Tibial nerve (tissue), 4 donors: Measurements from ENCODE around the gene GSN. TPM values are rescaled to one million over a fixed set of nuclear protein-coding genes. Genes with fewer than 3 reads are reported as not detected.
A peak's percentile ranks its signal among the peaks of the same experiment; 100 is the strongest.

Experiments
- DNase-seq, 2 donors: peaks; one replicate each; pipeline ENCODE4 v3.0.0-alpha.2; 2019; ENCODE audit warnings: low spot score in 2 of 2
- H3K27ac ChIP-seq, 4 donors: fragments of 200-600 bp; sonication (generic) in 3 of 4; one replicate each; pipeline ENCODE4 v1.5.1; 2017 to 2019; ENCODE audit warnings: mild to moderate bottlenecking in 1 of 4
- H3K27me3 ChIP-seq, 2 donors: fragments of 200-600 bp; sonication (generic) in 1 of 2; one replicate each; pipeline versions ENCODE4 v1.5.1 to v1.6.0; 2017 to 2019
- H3K36me3 ChIP-seq, 3 donors: fragments of 200-600 bp; sonication (generic); one replicate each; pipeline ENCODE4 v1.5.1; 2018 to 2019
- H3K4me1 ChIP-seq, 4 donors: fragments of 200-600 bp; sonication (generic) in 3 of 4; one replicate each; pipeline ENCODE4 v1.5.1; 2017 to 2019
- H3K4me3 ChIP-seq, 4 donors: fragments of 200-600 bp; sonication (generic) in 3 of 4; one replicate each; pipeline ENCODE4 v1.5.1; 2017 to 2019; ENCODE audit warnings: mild to moderate bottlenecking in 1 of 4, moderate library complexity in 1 of 4
- H3K9me3 ChIP-seq, 4 donors: fragments of 200-600 bp; sonication (generic) in 3 of 4; one replicate each; pipeline ENCODE4 v1.5.1; 2017 to 2019
- EP300 ChIP-seq, 2 donors: sonication (generic); formaldehyde crosslinking; IDR thresholded peaks; one replicate each; pipeline ENCODE4 v1.6.1; 2017; ENCODE audit warnings: antibody characterized with exemption in 2 of 2, mild to moderate bottlenecking in 1 of 2
- POLR2A ChIP-seq, 2 donors: fragments of 450-650 bp; IDR thresholded peaks; one replicate each; pipeline ENCODE4 v1.6.1; 2017; ENCODE audit warnings: antibody characterized with exemption in 2 of 2, mild to moderate bottlenecking in 2 of 2, moderate library complexity in 2 of 2
- WGBS, 2 donors: methylation state at CpG; one replicate each; pipeline ENCODE4 v1.1.5; 2018; 5-methylcytosine and 5-hydroxymethylcytosine counted together
- total RNA-seq, 4 donors: library from RNA; depleted of rRNA; stranded (reverse); fragments of >200 nt; gene quantifications; one replicate each; pipeline ENCODE4 v1.1.0, GENCODE V29; 2016
- TF ChIP-seq, protein P1 (sequence below), 5 experiments: fragments of 200-600 bp in 3 of 5; fragments of 450-650 bp in 2 of 5; sonication (generic) in 3 of 5; IDR thresholded peaks; one replicate each; pipeline ENCODE4 v1.5.1; 2016 to 2019; ENCODE audit warnings: antibody characterized with exemption in 5 of 5, mild to moderate bottlenecking in 3 of 5, moderate library complexity in 2 of 5

The GSN gene
- total RNA-seq, 4 donors from 2014 or later: 1,899 to 6,678 (median 4,539) TPM

DNA sequence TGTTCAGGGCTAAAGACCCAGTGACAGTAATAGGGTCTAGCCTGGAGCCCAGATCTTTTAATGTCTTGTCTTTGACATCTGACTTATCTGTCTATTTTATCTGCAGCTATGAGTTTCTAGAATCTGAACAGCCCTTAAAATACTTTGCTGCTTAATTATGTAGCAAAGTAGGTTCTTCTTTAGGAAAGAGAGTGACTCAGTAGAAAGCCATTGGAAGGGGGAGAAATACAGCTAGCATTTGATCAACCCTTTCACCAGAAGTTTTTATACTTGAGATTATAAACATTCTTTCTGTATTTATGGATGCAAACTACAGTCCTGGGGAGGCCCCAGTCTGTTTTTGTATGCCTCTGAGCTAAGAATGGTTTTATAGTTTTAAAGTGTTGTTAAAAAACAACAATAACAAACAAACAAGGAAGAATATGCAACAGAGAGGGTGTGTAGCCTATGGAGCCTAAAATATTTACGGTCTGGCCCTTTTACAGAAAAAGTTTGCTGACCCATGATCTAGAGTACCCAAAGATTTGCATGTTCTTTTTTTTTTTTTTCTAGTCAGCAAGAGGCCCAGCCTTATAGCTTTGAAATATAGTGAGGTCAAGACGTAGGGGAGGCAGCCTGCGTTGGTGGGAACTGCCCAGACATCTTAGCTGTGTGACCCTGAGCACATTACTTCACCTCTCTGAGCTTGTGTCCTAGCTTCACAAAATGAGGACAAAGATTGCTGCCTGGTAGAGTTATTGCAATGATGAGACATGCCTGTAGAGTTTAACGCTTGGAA is 9.7 kb downstream of the GSN start:
- TF ChIP-seq EP300 (IDR thresholded peaks at IDR 0.05) (no peak), POLR2A (IDR thresholded peaks at IDR 0.05) (no peak)
- TF ChIP-seq, protein P1, sequence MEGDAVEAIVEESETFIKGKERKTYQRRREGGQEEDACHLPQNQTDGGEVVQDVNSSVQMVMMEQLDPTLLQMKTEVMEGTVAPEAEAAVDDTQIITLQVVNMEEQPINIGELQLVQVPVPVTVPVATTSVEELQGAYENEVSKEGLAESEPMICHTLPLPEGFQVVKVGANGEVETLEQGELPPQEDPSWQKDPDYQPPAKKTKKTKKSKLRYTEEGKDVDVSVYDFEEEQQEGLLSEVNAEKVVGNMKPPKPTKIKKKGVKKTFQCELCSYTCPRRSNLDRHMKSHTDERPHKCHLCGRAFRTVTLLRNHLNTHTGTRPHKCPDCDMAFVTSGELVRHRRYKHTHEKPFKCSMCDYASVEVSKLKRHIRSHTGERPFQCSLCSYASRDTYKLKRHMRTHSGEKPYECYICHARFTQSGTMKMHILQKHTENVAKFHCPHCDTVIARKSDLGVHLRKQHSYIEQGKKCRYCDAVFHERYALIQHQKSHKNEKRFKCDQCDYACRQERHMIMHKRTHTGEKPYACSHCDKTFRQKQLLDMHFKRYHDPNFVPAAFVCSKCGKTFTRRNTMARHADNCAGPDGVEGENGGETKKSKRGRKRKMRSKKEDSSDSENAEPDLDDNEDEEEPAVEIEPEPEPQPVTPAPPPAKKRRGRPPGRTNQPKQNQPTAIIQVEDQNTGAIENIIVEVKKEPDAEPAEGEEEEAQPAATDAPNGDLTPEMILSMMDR (IDR thresholded peaks at IDR 0.05): no peak
- no peaks in the 10 kb centered on the region for H3K36me3 ChIP-seq
- H3K4me1 ChIP-seq: peaks cover 10 to 99% (median 90%) of the 10 kb centered on the region in 4 donors
- H3K9me3 ChIP-seq: no peaks in the 10 kb centered on the region
- no peak overlapping the region for H3K4me3 ChIP-seq
- no peak for DNase-seq
- WGBS, 2 donors: 19 to 27% methylated on average over 4 of the region's 4 CpGs
- no peaks in the 10 kb centered on the region for H3K27me3 ChIP-seq
- H3K27ac ChIP-seq: peak overlapping the region; percentile 83 to 99 (median 92)

DNA sequence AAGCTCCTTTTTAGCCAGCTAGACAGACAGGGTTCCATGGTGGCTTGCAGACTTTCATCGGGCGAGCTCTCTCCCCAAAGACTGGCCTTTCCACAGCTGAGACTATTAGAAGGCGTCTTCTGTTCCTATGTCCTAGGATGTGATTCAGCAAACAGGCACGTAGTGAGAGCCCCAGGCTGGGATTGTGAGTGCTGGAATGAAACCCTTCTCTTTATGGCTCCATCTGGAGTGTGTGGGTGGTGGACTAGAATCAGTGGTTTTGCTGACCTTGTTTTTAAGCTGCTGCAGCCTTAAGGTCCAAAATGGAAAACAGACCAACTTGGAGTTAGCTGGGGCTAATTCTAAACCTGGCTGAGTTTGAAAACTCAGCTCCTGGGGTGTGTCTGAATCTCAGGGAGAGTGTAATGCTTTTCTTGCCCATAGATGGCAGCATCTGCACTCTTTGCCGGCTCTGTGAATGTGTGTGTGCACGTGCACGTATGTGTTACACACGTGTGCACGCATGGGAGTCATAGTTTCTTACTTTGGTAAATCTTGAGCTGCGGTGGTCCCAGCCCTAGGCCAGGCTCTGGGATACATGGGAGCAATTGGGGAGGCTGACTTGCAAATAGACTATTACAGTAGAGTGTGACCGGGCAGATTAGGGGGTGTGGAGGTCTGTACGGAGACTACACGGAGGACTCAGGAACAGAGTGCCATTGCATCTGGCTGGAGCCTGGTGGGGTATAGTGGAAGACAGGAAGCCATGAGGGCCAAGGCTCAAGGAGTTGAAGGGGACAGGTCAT is 10.7 kb downstream of the GSN start:
- H3K27ac ChIP-seq: peak overlapping the region; percentile 83 to 99 (median 92)
- 12 to 14% methylated on average over 12 to 13 of the region's 13 CpGs for WGBS, 2 donors
- peaks cover 10 to 100% (median 93%) of the 10 kb centered on the region in 4 donors for H3K4me1 ChIP-seq
- peak; percentile 63 to 90 for DNase-seq
- TF ChIP-seq, protein P1 (IDR thresholded peaks at IDR 0.05): peak; percentile 81 to 92 (median 89)
- TF ChIP-seq POLR2A (IDR thresholded peaks at IDR 0.05) (peak in 1 of 2 donors; percentile 10), EP300 (IDR thresholded peaks at IDR 0.05) (peak; percentile 35 to 95)
- no peak overlapping the region for H3K4me3 ChIP-seq
- H3K27me3 ChIP-seq: no peaks in the 10 kb centered on the region
- H3K9me3 ChIP-seq: no peaks in the 10 kb centered on the region
- H3K36me3 ChIP-seq: no peaks in the 10 kb centered on the region

DNA sequence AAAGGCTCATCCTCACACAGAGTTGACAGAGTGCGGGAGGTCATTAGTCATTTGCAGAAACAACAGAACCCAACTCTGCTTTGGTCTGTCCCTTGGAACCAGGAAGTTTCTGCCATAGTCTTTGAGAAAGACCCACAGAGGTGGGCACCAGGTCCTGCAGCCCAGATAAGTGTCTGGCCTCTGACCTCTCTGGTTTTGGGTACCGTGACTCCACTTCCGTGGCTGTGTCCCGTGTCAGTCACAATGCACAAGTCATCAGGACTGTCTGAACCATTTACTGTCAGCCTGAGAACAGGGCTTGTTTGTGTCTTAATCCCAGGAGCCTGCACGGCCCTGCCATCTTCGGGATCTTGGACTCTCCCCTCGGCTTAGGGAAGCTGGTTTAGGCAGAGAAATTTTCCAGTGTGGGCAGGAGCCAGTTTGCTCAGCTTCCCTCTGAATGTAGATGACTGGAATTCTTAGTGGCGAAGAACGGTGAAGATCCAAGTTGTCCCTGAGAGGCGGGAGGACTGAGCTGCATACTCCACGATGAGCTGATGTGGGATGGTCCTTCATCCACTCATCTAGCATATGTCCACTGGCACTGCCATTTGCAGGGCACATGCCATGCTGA is 11.9 kb downstream of the GSN start:
- Histone ChIP-seq H3K4me3 (no peak overlapping the region), H3K9me3 (no peaks in the 10 kb centered on the region), H3K36me3 (no peaks in the 10 kb centered on the region), H3K27ac (peak overlapping the region; percentile 83 to 99 (median 92)), H3K4me1 (peaks cover 10 to 100% (median 96%) of the 10 kb centered on the region in 4 donors), H3K27me3 (no peaks in the 10 kb centered on the region)
- 35 to 55% methylated on average over 11 of the region's 11 CpGs for WGBS, 2 donors
- peak in 1 of 2 donors; percentile 13 for DNase-seq
- TF ChIP-seq, protein P1 (IDR thresholded peaks at IDR 0.05): no peak
- TF ChIP-seq POLR2A (IDR thresholded peaks at IDR 0.05): no peak

DNA sequence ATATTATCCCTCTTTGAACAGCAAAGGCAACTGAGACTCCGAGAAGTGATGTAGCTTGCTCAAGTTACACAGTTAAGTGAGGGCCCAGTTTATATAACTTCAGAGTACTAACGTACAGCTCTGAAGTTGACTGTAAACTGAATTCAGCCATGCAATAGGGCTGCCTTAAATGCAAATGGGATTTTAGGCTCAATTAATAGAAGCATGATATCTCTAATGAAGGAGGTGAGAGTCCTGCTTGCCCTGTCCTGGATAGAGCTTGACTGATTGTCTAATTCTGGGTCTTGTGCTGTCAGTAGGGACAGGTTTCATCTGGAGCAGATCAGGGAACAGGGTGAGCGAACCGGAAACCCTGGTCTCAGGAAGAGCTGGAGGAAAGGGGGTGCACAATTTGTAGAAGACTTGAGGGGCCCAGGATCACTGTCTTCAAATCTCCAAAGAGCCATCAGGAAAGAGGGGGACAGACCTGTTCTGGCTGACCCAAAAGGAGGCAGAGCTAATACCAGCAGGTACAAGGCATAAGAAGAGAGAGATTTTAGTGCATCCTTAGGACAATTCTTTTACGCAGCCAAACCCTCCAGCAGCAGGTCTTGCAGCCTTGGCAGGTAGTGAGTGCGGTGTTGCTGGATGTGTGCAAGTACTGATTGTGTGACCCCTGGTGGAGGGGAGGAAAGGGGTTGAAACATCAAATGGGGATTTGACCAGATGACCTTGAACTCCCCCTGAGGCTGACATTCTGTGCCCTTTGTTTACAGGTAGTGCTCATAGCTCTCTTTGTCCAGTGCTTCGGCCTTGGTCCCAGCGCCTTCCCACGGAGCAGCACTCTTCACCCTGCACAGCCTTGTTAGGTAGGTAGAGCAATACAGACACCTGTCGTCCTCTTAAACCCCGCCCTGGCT is 13.0 kb downstream of the GSN start:
- DNase-seq: no peak
- Histone ChIP-seq H3K4me1 (peaks cover 10 to 100% (median 98%) of the 10 kb centered on the region in 4 donors), H3K27ac (peak overlapping the region; percentile 83 to 99 (median 92)), H3K4me3 (no peak overlapping the region), H3K27me3 (no peaks in the 10 kb centered on the region), H3K9me3 (no peaks in the 10 kb centered on the region), H3K36me3 (no peaks in the 10 kb centered on the region)
- TF ChIP-seq, protein P1 (IDR thresholded peaks at IDR 0.05): no peak
- TF ChIP-seq POLR2A (IDR thresholded peaks at IDR 0.05) (no peak), EP300 (IDR thresholded peaks at IDR 0.05) (no peak)
- 69 to 73% methylated on average over 11 of the region's 11 CpGs for WGBS, 2 donors
